ENCODE data around the gene PGAM2. TPM values are rescaled to one million over a fixed set of nuclear protein-coding genes. Genes with fewer than 3 reads are reported as not detected.
A peak's percentile ranks its signal among the peaks of the same experiment; 100 is the strongest.

Gene PGAM2
- total RNA-seq, 1 experiment from 2014 or later = 8.7 TPM

- Histone ChIP-seq H3K23me2 (ENCODE audit: insufficient read length, low read depth, low read length, poor library complexity, severe bottlenecking) (no peaks in the 10 kb centered on the region), H3K27me3 (ENCODE audit: insufficient read depth, low read length) (no peaks in the 10 kb centered on the region), H2AFZ (ENCODE audit: low read length) (no peak overlapping the region), H3K4me1 (ENCODE audit: insufficient read depth, low read length) (peaks cover 10% of the 10 kb centered on the region; the same call in 1 of the 2 replicates), H3K4ac (ENCODE audit: low read depth, low read length) (no peak overlapping the region), H3K27ac (ENCODE audit: insufficient read length, low read depth, low read length) (no peak overlapping the region), H2AK5ac (ENCODE audit: insufficient read length, low read length) (no peak overlapping the region), H2BK20ac (ENCODE audit: low read depth, low read length, poor library complexity, severe bottlenecking) (no peak overlapping the region), H3T11ph (ENCODE audit: low read length) (no peak overlapping the region), H3K23ac (ENCODE audit: insufficient read length, low read depth, low read length) (no peak overlapping the region), H3K4me2 (ENCODE audit: insufficient read depth, insufficient read length, low read length) (peak overlapping the region; percentile 4), H4K8ac (replicated peaks; ENCODE audit: insufficient read length, low read depth, low read length) (no peak overlapping the region), H3K9me3 (ENCODE audit: control insufficient read depth, low read depth, low read length) (no peaks in the 10 kb centered on the region), H3K18ac (ENCODE audit: insufficient read length, low read depth, low read length) (peak overlapping the region; percentile 3), H3K9ac (ENCODE audit: extremely low read depth, insufficient read length, low read length) (no peak overlapping the region), H3K56ac (ENCODE audit: insufficient read length, low read depth, low read length) (no peak overlapping the region), H2BK12ac (ENCODE audit: insufficient read length, low read depth, low read length) (no peak overlapping the region), H3K14ac (ENCODE audit: insufficient read depth, low read length) (no peak overlapping the region), H2BK15ac (ENCODE audit: low read depth, low read length) (no peak overlapping the region), H2BK120ac (ENCODE audit: low read depth, low read length, poor library complexity, severe bottlenecking) (no peak overlapping the region), H4K91ac (ENCODE audit: insufficient read length, low read depth, low read length) (no peak overlapping the region), H4K5ac (ENCODE audit: insufficient read length, low read depth, low read length) (no peak overlapping the region), H3K79me2 (ENCODE audit: insufficient read depth, low read length) (no peaks in the 10 kb centered on the region), H3K79me1 (ENCODE audit: insufficient read depth, low read depth, low read length, poor library complexity, severe bottlenecking) (no peaks in the 10 kb centered on the region), H2BK5ac (ENCODE audit: insufficient read length, low read length) (no peak overlapping the region), H4K20me1 (ENCODE audit: control insufficient read depth, insufficient read depth, insufficient read length) (no peaks in the 10 kb centered on the region)
- peaks cover 0 to 18% (median 2%) of the 10 kb centered on the region in 3 experiments; a peak in 6 of 7 replicates for H3K36me3 Mint-ChIP-seq (ENCODE audit: insufficient read depth in 1 of 3, low read depth in 3 of 3)
- H3K27me3 Mint-ChIP-seq (ENCODE audit: low read depth) = peaks cover 36% of the 10 kb centered on the region
- H3K4me3 Mint-ChIP-seq = peak overlapping the region; percentile 56 to 57; a peak in 4 of 5 replicates
- WGBS (ENCODE audit: extremely low coverage, insufficient read length, low lambda C conversion rate) = no CpG with 5 or more reads among the region's 33 CpGs
- peaks cover 33 to 36% of the 10 kb centered on the region in 2 experiments for H3K4me1 Mint-ChIP-seq
- no peaks in the 10 kb centered on the region for H3K9me3 Mint-ChIP-seq
- no peak for TF ChIP-seq CTCF (conservative IDR thresholded peaks at IDR 0.05)
- no peak for DNase-seq
- H3K27ac Mint-ChIP-seq = no peak overlapping the region
Observed at GRCh38 chr7:44064791-44065430, 456 bp downstream of the PGAM2 start.

Data from H9 (cell line).